K562 (cell line): ENCODE data around the gene MEX3A. TPM values are rescaled to one million over a fixed set of nuclear protein-coding genes. Genes with fewer than 3 reads are reported as not detected.
A peak's percentile ranks its signal among the peaks of the same experiment; 100 is the strongest.

Experiments
- BDP1 ChIP-seq: IDR thresholded peaks from 3 replicates; pipeline ENCODE4 v1.6.1; 2011; ENCODE audit not compliant: insufficient read length, insufficient read depth
- BHLHE40 ChIP-seq: IDR thresholded peaks from 2 replicates; pipeline ENCODE4 v1.6.1; 2011; ENCODE audit warnings: low read length, improper control_type of control experiment
- CBFA2T3 ChIP-seq: fragments of 450-650 bp; IDR thresholded peaks from 2 replicates; pipeline ENCODE4 v1.6.1; 2017
- CBX2 ChIP-seq: fragments of 200-600 bp; sonication (generic); IDR thresholded peaks from one replicate; pipeline ENCODE4 v1.6.1; 2012; ENCODE audit warnings: mild to moderate bottlenecking, low read length, inconsistent platforms; ENCODE audit not compliant: insufficient read depth, poor library complexity, severe bottlenecking
- CC2D1A ChIP-seq: fragments of 450-650 bp; IDR thresholded peaks from 2 replicates; pipeline ENCODE4 v1.6.1; 2017; ENCODE audit warnings: mild to moderate bottlenecking
- EGR1 ChIP-seq: fragments of 450-650 bp; conservative IDR thresholded peaks from 2 replicates; pipeline ENCODE4 v1.6.1; 2017; ENCODE audit warnings: mild to moderate bottlenecking
- LARP7 ChIP-seq: fragments of 450-650 bp; IDR thresholded peaks from 2 replicates; pipeline ENCODE4 v1.6.1; 2016
- LEF1 ChIP-seq: fragments of 450-650 bp; IDR thresholded peaks from 2 replicates; pipeline ENCODE4 v1.6.1; 2016; ENCODE audit warnings: mild to moderate bottlenecking
- NFIC ChIP-seq: fragments of 450-650 bp; IDR thresholded peaks from 2 replicates; pipeline ENCODE4 v1.6.1; 2017; ENCODE audit warnings: mild to moderate bottlenecking, inconsistent platforms
- POLR2AphosphoS5 ChIP-seq: IDR thresholded peaks from 2 replicates; pipeline ENCODE4 v1.6.1; 2011; ENCODE audit warnings: mild to moderate bottlenecking, low read depth, low read length, moderate library complexity; ENCODE audit not compliant: control insufficient read depth, insufficient read depth
- SNIP1 ChIP-seq: fragments of 450-650 bp; IDR thresholded peaks from 2 replicates; pipeline ENCODE4 v1.7.1; 2017; ENCODE audit warnings: low read depth, mild to moderate bottlenecking
- SUPT5H ChIP-seq: fragments of 450-650 bp; IDR thresholded peaks from 2 replicates; pipeline ENCODE4 v1.6.1; 2016
- TAL1 ChIP-seq: fragments of 450-650 bp; IDR thresholded peaks from 2 replicates; pipeline ENCODE4 v1.6.1; 2016; ENCODE audit warnings: mild to moderate bottlenecking
- ZFPM2 ChIP-seq: fragments of 250-450 bp; sonication (Bioruptor Pico); IDR thresholded peaks from 2 replicates; pipeline ENCODE4 v1.5.1; 2022; ENCODE audit warnings: mild to moderate bottlenecking
- ZNF184 ChIP-seq: sonication (generic); formaldehyde crosslinking; IDR thresholded peaks from 2 replicates; pipeline ENCODE4 v1.5.0; 2020; ENCODE audit warnings: missing genetic modification reagents
- ZNF77 ChIP-seq: fragments of 250-450 bp; sonication (Bioruptor Pico); IDR thresholded peaks from 2 replicates; pipeline ENCODE4 v1.5.0; 2020
- polyA plus RNA-seq, 8 experiments: library from polyadenylated mRNA; depleted of rRNA in 4 of 8; stranded (reverse) in 5 of 8; unstranded in 3 of 8; fragments of >200 nt; fragmentation: Nextera tagmentation in 2 of 8; fragmentation: Illumina TruSeq in 1 of 8; extraction: Ambion mirVana in 2 of 8; extraction: Trizol in 1 of 8; gene quantifications; 2 replicates each; pipeline versions ENCODE4 v1.2.1 to v1.2.3, GENCODE V29; 2011 to 2014; ENCODE audit warnings: inconsistent platforms in 1 of 8, missing spikeins in 1 of 8
- total RNA-seq, 7 experiments: library from RNA; depleted of rRNA in 6 of 7; stranded (reverse); fragments of >200 nt in 6 of 7; fragmentation: Illumina TruSeq in 2 of 7; extraction: Trizol in 2 of 7; gene quantifications; 2 replicates each; pipeline versions ENCODE4 v1.2.1 to v1.2.3, GENCODE V29; 2011 to 2021; ENCODE audit warnings: low replicate concordance in 1 of 7
- TF ChIP-seq, protein P1 (sequence below): fragments of 250-450 bp; sonication (Bioruptor Pico); IDR thresholded peaks from 2 replicates; pipeline ENCODE4 v1.4.0; 2020; ENCODE audit warnings: mild to moderate bottlenecking, moderate library complexity
- TF ChIP-seq, protein P2 (sequence below): fragments of 450-650 bp; formaldehyde crosslinking; IDR thresholded peaks from 2 replicates; pipeline ENCODE4 v1.4.0; 2020; ENCODE audit warnings: mild to moderate bottlenecking
- TF ChIP-seq, protein P3 (sequence below): fragments of 250-450 bp; sonication (Bioruptor Pico); IDR thresholded peaks from 2 replicates; pipeline ENCODE4 v1.8.0; 2021; ENCODE audit warnings: mild to moderate bottlenecking, moderate library complexity
- TF ChIP-seq, protein P4 (sequence below): fragments of 450-650 bp; IDR thresholded peaks from 2 replicates; pipeline ENCODE4 v1.7.0; 2016; ENCODE audit warnings: borderline replicate concordance

Gene MEX3A
- total and polyA plus RNA-seq, 9 of the 15 experiments (the other 6 are each of a cell fraction or from before 2014, with no cell fraction given) = 0.36 to 13.7 (median 5.2) TPM

DNA sequence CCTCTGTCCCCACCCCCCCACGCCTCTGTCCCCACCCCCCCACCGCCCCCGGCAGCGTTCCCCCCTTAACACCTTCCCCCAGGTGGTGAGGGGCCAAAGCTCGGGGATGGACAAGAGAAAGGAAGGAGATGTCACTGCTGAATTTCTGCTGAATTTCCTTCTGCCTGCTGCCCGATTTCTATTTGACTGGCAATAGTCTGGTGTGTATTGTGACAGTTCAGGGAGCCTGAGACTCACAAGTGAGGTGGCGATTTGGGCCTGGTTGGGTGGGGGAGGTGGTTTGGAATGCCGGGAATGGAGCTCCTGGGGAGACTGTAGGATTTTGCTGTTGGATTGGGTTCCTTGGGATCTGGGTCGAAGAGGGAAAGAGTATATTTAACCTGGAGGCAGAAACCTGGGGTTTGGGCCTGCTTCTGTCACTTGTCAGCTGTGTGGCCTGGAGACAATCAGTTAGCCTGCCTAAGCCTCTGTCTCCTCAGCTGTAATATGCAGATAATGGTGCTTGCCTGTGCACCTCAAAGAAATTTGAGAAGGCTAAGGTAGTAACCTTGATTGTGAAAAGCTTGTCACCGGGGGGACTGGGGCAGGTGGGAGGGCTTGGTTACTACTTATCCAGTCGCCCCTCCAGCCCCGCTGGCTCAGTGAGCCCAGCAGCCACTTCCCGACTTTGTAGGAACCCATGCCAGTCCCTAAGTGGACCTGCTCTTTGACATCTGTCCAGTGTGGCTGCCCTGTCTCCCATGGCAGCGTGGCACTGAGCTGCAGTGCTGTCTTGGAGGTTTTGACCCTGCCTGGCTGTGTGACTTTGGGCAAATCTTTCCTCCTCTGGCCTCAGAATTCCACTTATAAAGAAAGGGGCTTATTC is 24.6 kb upstream of the MEX3A start (continued):
- TF ChIP-seq CBX2 (no peak), POLR2AphosphoS5 (peak; percentile 46; the same call in 1 of the 2 replicates), ZNF77 (CRISPR knock-in tag) (no peak), LARP7 (no peak), NFIC (peak; percentile 39; the same call in 1 of the 2 replicates), ZFPM2 (no peak), EGR1 (no peak), SNIP1 (no peak), LEF1 (peak; percentile 52; the same call in 1 of the 2 replicates), BHLHE40 (0 out of 2 replicates have a peak, but pooled peaks have one; percentile 26), CC2D1A (no peak), CBFA2T3 (peak; percentile 82), BDP1 (no peak), ZNF184 (CRISPR knock-in tag) (no peak), TAL1 (peak; percentile 47; the same call in 1 of the 2 replicates), SUPT5H (no peak)
- TF ChIP-seq, protein P1, sequence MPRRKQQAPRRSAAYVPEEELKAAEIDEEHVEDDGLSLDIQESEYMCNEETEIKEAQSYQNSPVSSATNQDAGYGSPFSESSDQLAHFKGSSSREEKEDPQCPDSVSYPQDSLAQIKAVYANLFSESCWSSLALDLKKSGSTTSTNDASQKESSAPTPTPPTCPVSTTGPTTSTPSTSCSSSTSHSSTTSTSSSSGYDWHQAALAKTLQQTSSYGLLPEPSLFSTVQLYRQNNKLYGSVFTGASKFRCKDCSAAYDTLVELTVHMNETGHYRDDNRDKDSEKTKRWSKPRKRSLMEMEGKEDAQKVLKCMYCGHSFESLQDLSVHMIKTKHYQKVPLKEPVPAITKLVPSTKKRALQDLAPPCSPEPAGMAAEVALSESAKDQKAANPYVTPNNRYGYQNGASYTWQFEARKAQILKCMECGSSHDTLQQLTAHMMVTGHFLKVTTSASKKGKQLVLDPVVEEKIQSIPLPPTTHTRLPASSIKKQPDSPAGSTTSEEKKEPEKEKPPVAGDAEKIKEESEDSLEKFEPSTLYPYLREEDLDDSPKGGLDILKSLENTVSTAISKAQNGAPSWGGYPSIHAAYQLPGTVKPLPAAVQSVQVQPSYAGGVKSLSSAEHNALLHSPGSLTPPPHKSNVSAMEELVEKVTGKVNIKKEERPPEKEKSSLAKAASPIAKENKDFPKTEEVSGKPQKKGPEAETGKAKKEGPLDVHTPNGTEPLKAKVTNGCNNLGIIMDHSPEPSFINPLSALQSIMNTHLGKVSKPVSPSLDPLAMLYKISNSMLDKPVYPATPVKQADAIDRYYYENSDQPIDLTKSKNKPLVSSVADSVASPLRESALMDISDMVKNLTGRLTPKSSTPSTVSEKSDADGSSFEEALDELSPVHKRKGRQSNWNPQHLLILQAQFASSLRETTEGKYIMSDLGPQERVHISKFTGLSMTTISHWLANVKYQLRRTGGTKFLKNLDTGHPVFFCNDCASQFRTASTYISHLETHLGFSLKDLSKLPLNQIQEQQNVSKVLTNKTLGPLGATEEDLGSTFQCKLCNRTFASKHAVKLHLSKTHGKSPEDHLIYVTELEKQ = no peak
- TF ChIP-seq, protein P2, sequence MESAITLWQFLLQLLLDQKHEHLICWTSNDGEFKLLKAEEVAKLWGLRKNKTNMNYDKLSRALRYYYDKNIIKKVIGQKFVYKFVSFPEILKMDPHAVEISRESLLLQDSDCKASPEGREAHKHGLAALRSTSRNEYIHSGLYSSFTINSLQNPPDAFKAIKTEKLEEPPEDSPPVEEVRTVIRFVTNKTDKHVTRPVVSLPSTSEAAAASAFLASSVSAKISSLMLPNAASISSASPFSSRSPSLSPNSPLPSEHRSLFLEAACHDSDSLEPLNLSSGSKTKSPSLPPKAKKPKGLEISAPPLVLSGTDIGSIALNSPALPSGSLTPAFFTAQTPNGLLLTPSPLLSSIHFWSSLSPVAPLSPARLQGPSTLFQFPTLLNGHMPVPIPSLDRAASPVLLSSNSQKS (CRISPR knock-in tag) = no peak
- TF ChIP-seq, protein P3, sequence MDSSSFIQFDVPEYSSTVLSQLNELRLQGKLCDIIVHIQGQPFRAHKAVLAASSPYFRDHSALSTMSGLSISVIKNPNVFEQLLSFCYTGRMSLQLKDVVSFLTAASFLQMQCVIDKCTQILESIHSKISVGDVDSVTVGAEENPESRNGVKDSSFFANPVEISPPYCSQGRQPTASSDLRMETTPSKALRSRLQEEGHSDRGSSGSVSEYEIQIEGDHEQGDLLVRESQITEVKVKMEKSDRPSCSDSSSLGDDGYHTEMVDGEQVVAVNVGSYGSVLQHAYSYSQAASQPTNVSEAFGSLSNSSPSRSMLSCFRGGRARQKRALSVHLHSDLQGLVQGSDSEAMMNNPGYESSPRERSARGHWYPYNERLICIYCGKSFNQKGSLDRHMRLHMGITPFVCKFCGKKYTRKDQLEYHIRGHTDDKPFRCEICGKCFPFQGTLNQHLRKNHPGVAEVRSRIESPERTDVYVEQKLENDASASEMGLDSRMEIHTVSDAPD = no peak
- TF ChIP-seq, protein P4, sequence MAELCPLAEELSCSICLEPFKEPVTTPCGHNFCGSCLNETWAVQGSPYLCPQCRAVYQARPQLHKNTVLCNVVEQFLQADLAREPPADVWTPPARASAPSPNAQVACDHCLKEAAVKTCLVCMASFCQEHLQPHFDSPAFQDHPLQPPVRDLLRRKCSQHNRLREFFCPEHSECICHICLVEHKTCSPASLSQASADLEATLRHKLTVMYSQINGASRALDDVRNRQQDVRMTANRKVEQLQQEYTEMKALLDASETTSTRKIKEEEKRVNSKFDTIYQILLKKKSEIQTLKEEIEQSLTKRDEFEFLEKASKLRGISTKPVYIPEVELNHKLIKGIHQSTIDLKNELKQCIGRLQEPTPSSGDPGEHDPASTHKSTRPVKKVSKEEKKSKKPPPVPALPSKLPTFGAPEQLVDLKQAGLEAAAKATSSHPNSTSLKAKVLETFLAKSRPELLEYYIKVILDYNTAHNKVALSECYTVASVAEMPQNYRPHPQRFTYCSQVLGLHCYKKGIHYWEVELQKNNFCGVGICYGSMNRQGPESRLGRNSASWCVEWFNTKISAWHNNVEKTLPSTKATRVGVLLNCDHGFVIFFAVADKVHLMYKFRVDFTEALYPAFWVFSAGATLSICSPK = 0 out of 2 replicates have a peak, but pooled peaks have one; percentile 65
